Measurements from ENCODE around the gene BEX3. TPM values are rescaled to one million over a fixed set of nuclear protein-coding genes. Genes with fewer than 3 reads are reported as not detected.

Gene BEX3
- total RNA-seq, 2 experiments from 2014 or later = 9.2 to 9.9 TPM

GRCh38 chrX:103417370-103417769, 41.0 kb downstream of the BEX3 start:
- Mint-ChIP-seq H3K9me3 (ENCODE audit: low read depth) (no peaks in the 10 kb centered on the region), H3K4me3 (no peak overlapping the region), H3K4me1 (peaks cover 5% of the 10 kb centered on the region), H3K36me3 (no peaks in the 10 kb centered on the region), H3K27me3 (no peaks in the 10 kb centered on the region), H3K27ac (no peak overlapping the region)
- CTCF ChIA-PET = no interaction called here
- ATAC-seq (no peak), DNase-seq (no peak)

GRCh38 chrX:103417933-103418332, 41.6 kb downstream of the BEX3 start:
- Mint-ChIP-seq H3K4me3 (no peak overlapping the region), H3K9me3 (ENCODE audit: low read depth) (no peaks in the 10 kb centered on the region), H3K36me3 (no peaks in the 10 kb centered on the region), H3K27me3 (no peaks in the 10 kb centered on the region), H3K4me1 (peaks cover 5% of the 10 kb centered on the region), H3K27ac (no peak overlapping the region)
- DNase-seq (no peak), ATAC-seq (no peak)
- CTCF ChIA-PET = no interaction called here

- Mint-ChIP-seq H3K36me3 (no peaks in the 10 kb centered on the region), H3K9me3 (ENCODE audit: low read depth) (no peaks in the 10 kb centered on the region)
Observed at GRCh38 chrX:103418811-103419340, 42.5 kb downstream of the BEX3 start.

GRCh38 chrX:103423955-103424638, 47.8 kb downstream of the BEX3 start:
- CTCF ChIA-PET = no interaction called here
- H3K27ac Mint-ChIP-seq = no peak overlapping the region
- DNase-seq = no peak

More at GRCh38 chrX:103418811-103419340, 42.5 kb downstream of the BEX3 start:
- no peak overlapping the region for H3K4me3 Mint-ChIP-seq
- peaks cover 5% of the 10 kb centered on the region for H3K4me1 Mint-ChIP-seq
- ATAC-seq (no peak), DNase-seq (no peak)
- H3K27ac Mint-ChIP-seq = no peak overlapping the region
- H3K27me3 Mint-ChIP-seq = no peaks in the 10 kb centered on the region
- CTCF ChIA-PET = no interaction called here

More at GRCh38 chrX:103423955-103424638, 47.8 kb downstream of the BEX3 start:
- no peak for ATAC-seq
- H3K4me1 Mint-ChIP-seq = no peaks in the 10 kb centered on the region
- no peaks in the 10 kb centered on the region for H3K36me3 Mint-ChIP-seq
- no peaks in the 10 kb centered on the region for H3K9me3 Mint-ChIP-seq (ENCODE audit: low read depth)
- H3K4me3 Mint-ChIP-seq = no peak overlapping the region
- peaks cover 2% of the 10 kb centered on the region for H3K27me3 Mint-ChIP-seq

Other genes with a start within 250 kb of the BEX3 start
- gene BEX4, start 161.4 kb upstream of the BEX3 start, total RNA-seq = 10 to 100 TPM in 1 of 2 experiments, 1 to 10 TPM in 1; 8.3 to 12.4 TPM
- 10 to 100 TPM; 28.5 to 31.9 TPM for gene TCEAL8, start 121.4 kb upstream of the BEX3 start, total RNA-seq
- gene TCEAL5, start 99.8 kb upstream of the BEX3 start, total RNA-seq = not detected
- gene BEX2, start 65.5 kb upstream of the BEX3 start, total RNA-seq = 1 to 10 TPM; 3.5 to 5.3 TPM
- not detected for gene TCEAL7, start 46.3 kb upstream of the BEX3 start, total RNA-seq
- 1 to 10 TPM; 1.5 to 2.4 TPM for gene TCEAL9, start 20.0 kb upstream of the BEX3 start, total RNA-seq
- gene RAB40A, start 143.0 kb downstream of the BEX3 start, total RNA-seq = under 1 TPM in 1 of 2 experiments, not detected in 1; 0.19 TPM
- gene TCEAL4, start 209.0 kb downstream of the BEX3 start, total RNA-seq = 1 to 10 TPM; 3.5 to 5.0 TPM
- 1 to 10 TPM; 1.3 to 3.1 TPM for gene TCEAL3, start 231.4 kb downstream of the BEX3 start, total RNA-seq